GM18511 (cell line): ENCODE data around the gene ARF4.
"Not testable (repeated sequence)": the region's sequence is repeated elsewhere in the genome, so short reads cannot be mapped to it uniquely, and the experiment has no call there.

Source experiments
- ATAC-seq: cut with Tn5 transposase; IDR thresholded peaks from one replicate; pipeline ENCODE4 v1.9.1; 2021; ENCODE audit warnings: mild to moderate bottlenecking, moderate library complexity; ENCODE audit not compliant: unreplicated experiment

The ARF4 gene

GRCh38 chr3:57597127-57597923, at the start of gene ARF4:
TSS of gene ARF4 (minus strand) at chr3:57597344. CDS start at chr3:57597140, 204 bp downstream.
- peak; percentile 95 for ATAC-seq

- ATAC-seq = no peak
Observed at GRCh38 chr3:57646723-57647122, 49.6 kb upstream of the ARF4 start.

- ATAC-seq = no peak
Observed at GRCh38 chr3:57644740-57645139, 47.6 kb upstream of the ARF4 start.

- no peak for ATAC-seq
Observed at GRCh38 chr3:57637391-57637790, 40.2 kb upstream of the ARF4 start.

- ATAC-seq = not testable (repeated sequence)
Observed at GRCh38 chr3:57634259-57634658, 37.1 kb upstream of the ARF4 start.

- no peak for ATAC-seq
Observed at GRCh38 chr3:57627976-57628375, 30.8 kb upstream of the ARF4 start.

- ATAC-seq = no peak
Observed at GRCh38 chr3:57624801-57625200, 27.7 kb upstream of the ARF4 start.

- ATAC-seq = no peak
Observed at GRCh38 chr3:57622362-57622761, 25.2 kb upstream of the ARF4 start.

GRCh38 chr3:57617739-57618138, 20.6 kb upstream of the ARF4 start:
- no peak for ATAC-seq

- ATAC-seq = no peak
Observed at GRCh38 chr3:57616233-57616632, 19.1 kb upstream of the ARF4 start.

GRCh38 chr3:57611870-57612269, 14.7 kb upstream of the ARF4 start:
- not testable (repeated sequence) for ATAC-seq

GRCh38 chr3:57605683-57606082, 8.5 kb upstream of the ARF4 start:
- no peak for ATAC-seq

GRCh38 chr3:57604971-57605370, 7.8 kb upstream of the ARF4 start:
- ATAC-seq = no peak

- ATAC-seq = no peak
Observed at GRCh38 chr3:57600195-57600594, 3.1 kb upstream of the ARF4 start.

GRCh38 chr3:57598765-57599360, 1.7 kb upstream of the ARF4 start:
- ATAC-seq = no peak

GRCh38 chr3:57596495-57597126, 533 bp downstream of the ARF4 start:
- ATAC-seq = peak; percentile 0

- no peak for ATAC-seq
Observed at GRCh38 chr3:57594576-57594975, 2.6 kb downstream of the ARF4 start.

- no peak for ATAC-seq
Observed at GRCh38 chr3:57594144-57594543, 3.0 kb downstream of the ARF4 start.

GRCh38 chr3:57592306-57592705, 4.8 kb downstream of the ARF4 start:
- ATAC-seq = no peak

- ATAC-seq = no peak
Observed at GRCh38 chr3:57587905-57588304, 9.2 kb downstream of the ARF4 start.

GRCh38 chr3:57586778-57587177, 10.4 kb downstream of the ARF4 start:
- no peak for ATAC-seq

- no peak for ATAC-seq
Observed at GRCh38 chr3:57583544-57583943, 13.6 kb downstream of the ARF4 start.
